OCI-LY1 (cell line): Measurements from ENCODE around the gene NISCH.

Experiments
- CTCF ChIP-seq: fragments of 200-600 bp; sonication (generic), shearing (Covaris generic); IDR thresholded peaks from 2 replicates; pipeline ENCODE4 v1.5.1; 2017; ENCODE audit warnings: mild to moderate bottlenecking, antibody characterized with exemption, low read length, moderate library complexity, mixed read lengths
- EZH2 ChIP-seq: fragments of 200-600 bp; sonication (generic), shearing (Covaris generic); IDR thresholded peaks from 2 replicates; pipeline ENCODE4 v1.8.0; 2017; ENCODE audit warnings: borderline replicate concordance, mixed run types, mild to moderate bottlenecking, antibody characterized with exemption, low read length, moderate library complexity, mixed read lengths

- TF ChIP-seq CTCF (no peak), EZH2 (no peak)
Measured at GRCh38 chr3:52454938-52455282, 494 bp upstream of the NISCH start.
